ENCODE measurements around the gene LGALS9.

DNA sequence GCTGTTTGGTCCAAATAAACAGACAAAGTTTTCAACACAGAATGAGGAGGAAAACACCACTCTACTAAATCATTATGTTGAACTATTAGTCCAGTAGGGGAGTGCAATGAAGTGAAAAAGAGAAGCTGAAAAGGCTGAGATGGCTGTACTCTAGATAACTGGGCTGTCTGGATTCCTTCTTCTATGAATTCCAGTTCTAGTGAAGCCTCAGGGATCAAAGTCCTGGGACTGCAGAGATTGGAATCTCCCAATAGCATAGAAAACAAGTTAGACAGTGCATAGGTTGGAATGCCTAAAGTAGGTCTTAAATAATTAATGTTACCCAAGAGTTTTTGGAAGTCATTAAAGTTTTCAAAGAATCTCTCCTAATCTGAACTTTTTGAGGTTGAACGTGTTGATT is 59.9 kb downstream of the LGALS9 start:
- TF ChIP-seq CTCF (IDR thresholded peaks at IDR 0.05) (no peak), POLR2AphosphoS5 (IDR thresholded peaks at IDR 0.05; ENCODE audit: low read depth, low read length) (no peak), REST (IDR thresholded peaks at IDR 0.05; ENCODE audit: insufficient read depth in 1 of 2, low read depth in 2 of 2, low read length in 1 of 2) (no peak), SIN3A (IDR thresholded peaks at IDR 0.05; ENCODE audit: borderline replicate concordance, insufficient read depth, low read depth, low read length) (no peak)

All from Panc1 (cell line).